Measurements from ENCODE around the gene IYD.

The IYD gene

GRCh38 chr6:150394053-150394898 lies 25.5 kb downstream of the IYD start:
- DNase-seq (ENCODE audit: extremely low read depth in 1 of 2, low read depth in 1 of 2) = no peak

- no peak for DNase-seq (ENCODE audit: extremely low read depth in 1 of 2, low read depth in 1 of 2)
Observed at GRCh38 chr6:150394899-150395295, 26.1 kb downstream of the IYD start.

GRCh38 chr6:150395388-150396009 lies 26.7 kb downstream of the IYD start:
- DNase-seq (ENCODE audit: extremely low read depth in 1 of 2, low read depth in 1 of 2) = peak in 1 of 2 donors; percentile 5

- DNase-seq (ENCODE audit: extremely low read depth in 1 of 2, low read depth in 1 of 2) = no peak
Observed at GRCh38 chr6:150403458-150404246, 34.8 kb downstream of the IYD start.

- no peak for DNase-seq (ENCODE audit: extremely low read depth in 1 of 2, low read depth in 1 of 2)
Observed at GRCh38 chr6:150406948-150407347, 38.1 kb downstream of the IYD start.

GRCh38 chr6:150408842-150409241 lies 40.0 kb downstream of the IYD start:
- DNase-seq (ENCODE audit: extremely low read depth in 1 of 2, low read depth in 1 of 2) = no peak

GRCh38 chr6:150409576-150410066 lies 40.8 kb downstream of the IYD start:
- DNase-seq (ENCODE audit: extremely low read depth in 1 of 2, low read depth in 1 of 2) = no peak

GRCh38 chr6:150410399-150410798 lies 41.6 kb downstream of the IYD start:
- no peak for DNase-seq (ENCODE audit: extremely low read depth in 1 of 2, low read depth in 1 of 2)

GRCh38 chr6:150410906-150411305 lies 42.1 kb downstream of the IYD start:
- DNase-seq (ENCODE audit: extremely low read depth in 1 of 2, low read depth in 1 of 2) = no peak

- no peak for DNase-seq (ENCODE audit: extremely low read depth in 1 of 2, low read depth in 1 of 2)
Observed at GRCh38 chr6:150412221-150412620, 43.4 kb downstream of the IYD start.

GRCh38 chr6:150413198-150413597 lies 44.4 kb downstream of the IYD start:
- DNase-seq (ENCODE audit: extremely low read depth in 1 of 2, low read depth in 1 of 2) = no peak

GRCh38 chr6:150413781-150414281 lies 45.0 kb downstream of the IYD start:
- DNase-seq (ENCODE audit: extremely low read depth in 1 of 2, low read depth in 1 of 2) = no peak

GRCh38 chr6:150416128-150416527 lies 47.3 kb downstream of the IYD start:
- no peak for DNase-seq (ENCODE audit: extremely low read depth in 1 of 2, low read depth in 1 of 2)

GRCh38 chr6:150417250-150417649 lies 48.4 kb downstream of the IYD start:
- DNase-seq (ENCODE audit: extremely low read depth in 1 of 2, low read depth in 1 of 2) = no peak

- DNase-seq (ENCODE audit: extremely low read depth in 1 of 2, low read depth in 1 of 2) = peak in 1 of 2 donors; percentile 11
Observed at GRCh38 chr6:150417899-150418826, 49.4 kb downstream of the IYD start.

- DNase-seq (ENCODE audit: extremely low read depth in 1 of 2, low read depth in 1 of 2) = peak in 1 of 2 donors; percentile 9
Observed at GRCh38 chr6:150418827-150419594, 50.2 kb downstream of the IYD start.

- no peak for DNase-seq (ENCODE audit: extremely low read depth in 1 of 2, low read depth in 1 of 2)
Observed at GRCh38 chr6:150420428-150420827, 51.6 kb downstream of the IYD start.

- no peak for DNase-seq (ENCODE audit: extremely low read depth in 1 of 2, low read depth in 1 of 2)
Observed at GRCh38 chr6:150420926-150421325, 52.1 kb downstream of the IYD start.

GRCh38 chr6:150425508-150425907 lies 56.7 kb downstream of the IYD start:
- DNase-seq (ENCODE audit: extremely low read depth in 1 of 2, low read depth in 1 of 2) = no peak

Measured in stimulated activated CD8-positive, alpha-beta memory T cell treated with anti-CD3 and anti-CD28 coated beads, Interleukin-7, amount 100 ng/mL, for 48 hours (primary cell).